Suprapubic skin (tissue), 3 donors: ENCODE measurements around the gene CDC42SE2.

Experiments
- POLR2AphosphoS5 ChIP-seq, 3 donors: sonication (generic); formaldehyde crosslinking; IDR thresholded peaks; one replicate each; pipeline ENCODE4 v1.6.1; 2017; ENCODE audit warnings: antibody characterized with exemption in 3 of 3
- TF ChIP-seq, protein P1 (sequence below), 2 donors: fragments of 200-600 bp in 1 of 2; fragments of 450-650 bp in 1 of 2; sonication (generic) in 1 of 2; IDR thresholded peaks; one replicate each; pipeline ENCODE4 v1.5.1; 2016 to 2019; ENCODE audit warnings: antibody characterized with exemption in 2 of 2, mild to moderate bottlenecking in 1 of 2, moderate library complexity in 1 of 2

DNA sequence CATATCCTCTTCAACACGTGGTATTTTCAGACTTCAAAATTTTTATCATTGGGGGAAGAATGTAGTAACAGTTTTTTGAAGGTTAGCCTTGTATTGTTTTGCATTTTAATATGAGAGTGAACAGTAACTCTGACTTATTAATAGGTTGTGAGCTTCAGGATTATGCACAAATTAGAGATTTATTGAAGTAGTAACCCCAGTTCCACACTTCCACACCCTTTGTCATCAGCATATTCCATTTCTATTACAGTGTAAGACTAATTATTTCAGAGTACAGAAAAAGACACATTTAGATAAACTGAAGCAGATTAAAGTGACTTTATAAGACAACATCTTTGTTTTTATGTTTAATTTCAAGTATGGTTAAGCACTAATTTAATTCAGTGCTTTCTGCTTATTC is 105.7 kb downstream of the CDC42SE2 start:
- TF ChIP-seq, protein P1, sequence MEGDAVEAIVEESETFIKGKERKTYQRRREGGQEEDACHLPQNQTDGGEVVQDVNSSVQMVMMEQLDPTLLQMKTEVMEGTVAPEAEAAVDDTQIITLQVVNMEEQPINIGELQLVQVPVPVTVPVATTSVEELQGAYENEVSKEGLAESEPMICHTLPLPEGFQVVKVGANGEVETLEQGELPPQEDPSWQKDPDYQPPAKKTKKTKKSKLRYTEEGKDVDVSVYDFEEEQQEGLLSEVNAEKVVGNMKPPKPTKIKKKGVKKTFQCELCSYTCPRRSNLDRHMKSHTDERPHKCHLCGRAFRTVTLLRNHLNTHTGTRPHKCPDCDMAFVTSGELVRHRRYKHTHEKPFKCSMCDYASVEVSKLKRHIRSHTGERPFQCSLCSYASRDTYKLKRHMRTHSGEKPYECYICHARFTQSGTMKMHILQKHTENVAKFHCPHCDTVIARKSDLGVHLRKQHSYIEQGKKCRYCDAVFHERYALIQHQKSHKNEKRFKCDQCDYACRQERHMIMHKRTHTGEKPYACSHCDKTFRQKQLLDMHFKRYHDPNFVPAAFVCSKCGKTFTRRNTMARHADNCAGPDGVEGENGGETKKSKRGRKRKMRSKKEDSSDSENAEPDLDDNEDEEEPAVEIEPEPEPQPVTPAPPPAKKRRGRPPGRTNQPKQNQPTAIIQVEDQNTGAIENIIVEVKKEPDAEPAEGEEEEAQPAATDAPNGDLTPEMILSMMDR (IDR thresholded peaks at IDR 0.05) = no peak
- no peak for TF ChIP-seq POLR2AphosphoS5 (IDR thresholded peaks at IDR 0.05)
